A549 (cell line): ENCODE measurements around the gene GTPBP6. TPM values are rescaled to one million over a fixed set of nuclear protein-coding genes. Genes with fewer than 3 reads are reported as not detected.
"Not testable (repeated sequence)": the region's sequence is repeated elsewhere in the genome, so short reads cannot be mapped to it uniquely, and the experiment has no call there.

Experiments
- ATAC-seq, 2 experiments: fragments of 200-7000 bp in 1 of 2; fragments of >200 bp in 1 of 2; cut with Nextera tagmentation in 1 of 2; cut with Tn5 transposase in 1 of 2; 3 replicates each; pipeline versions ENCODE4 v1.8.0 to v1.9.1; 2018 to 2020; ENCODE audit warnings: mild to moderate bottlenecking in 1 of 2, moderate library complexity in 1 of 2
- CTCF ChIA-PET: fragments of 300-600 bp; sonication (Branson Sonifier 250); formaldehyde crosslinking; extraction: SDS; loops from one replicate; lab custom pipeline; 2021; ENCODE audit warnings: antibody characterized with exemption, inconsistent platforms; lab: Yijun Ruan, JAX
- POLR2A ChIA-PET: fragments of 350-600 bp; formaldehyde crosslinking; extraction: SDS; loops from one replicate; lab custom pipeline; 2021; ENCODE audit warnings: antibody characterized with exemption, inconsistent platforms; lab: Yijun Ruan, JAX
- DNase-seq, 2 experiments: peaks; one replicate each; pipeline versions ENCODE4 v3.0.0 to v3.0.0-alpha.2; 2011 to 2016; ENCODE audit warnings: low read depth in 1 of 2, low spot score in 1 of 2
- FAIRE-seq: peaks from 2 replicates; lab custom pipeline; 2011; peaks lifted over from hg19 to GRCh38; lab: Jason Lieb, UNC
- H3K27ac ChIP-seq, 2 experiments: fragments of >200 bp; sonication (Bioruptor Twin); formaldehyde crosslinking; 3 replicates each; pipeline ENCODE4 v1.5.1; 2016 to 2017
- H3K4me1 ChIP-seq: fragments of >200 bp; sonication (Bioruptor Twin); formaldehyde crosslinking; 3 replicates; pipeline ENCODE4 v1.6.1; 2016
- H3K4me2 ChIP-seq: fragments of >200 bp; sonication (Bioruptor Twin); formaldehyde crosslinking; 3 replicates; pipeline ENCODE4 v1.6.1; 2016
- H3K4me3 ChIP-seq: fragments of >200 bp; sonication (Bioruptor Twin); formaldehyde crosslinking; 3 replicates; pipeline ENCODE4 v1.5.1; 2016
- H3K9me3 ChIP-seq: fragments of >200 bp; sonication (Bioruptor Twin); formaldehyde crosslinking; 3 replicates; pipeline ENCODE4 v1.6.1; 2016
- CBX8 ChIP-seq: fragments of 200-600 bp; sonication (generic); IDR thresholded peaks from 2 replicates; pipeline ENCODE4 v1.6.1; 2016
- CHD4 ChIP-seq: fragments of 200-600 bp; sonication (generic); IDR thresholded peaks from 2 replicates; pipeline ENCODE4 v1.6.1; 2016; ENCODE audit warnings: antibody characterized with exemption, mild to moderate bottlenecking, borderline replicate concordance
- EHF ChIP-seq: fragments of 250-450 bp; sonication (Bioruptor Pico); IDR thresholded peaks from 2 replicates; pipeline ENCODE4 v1.5.0; 2020; ENCODE audit warnings: mild to moderate bottlenecking
- ELK1 ChIP-seq: fragments of 150-350 bp; IDR thresholded peaks from 2 replicates; pipeline ENCODE4 v1.6.1; 2014; ENCODE audit warnings: low read depth, mild to moderate bottlenecking, low read length
- FOXS1 ChIP-seq: fragments of 250-450 bp; sonication (Bioruptor Pico); IDR thresholded peaks from 2 replicates; pipeline ENCODE4 v1.5.0; 2020; ENCODE audit warnings: mild to moderate bottlenecking, moderate library complexity
- HES2 ChIP-seq: fragments of >200 bp; sonication (Bioruptor Twin); formaldehyde crosslinking; IDR thresholded peaks from 2 replicates; pipeline ENCODE4 v1.6.1; 2016
- HOXA7 ChIP-seq: fragments of 250-450 bp; sonication (Bioruptor Pico); IDR thresholded peaks from 2 replicates; pipeline ENCODE4 v1.5.0; 2020; ENCODE audit warnings: mild to moderate bottlenecking, moderate library complexity
- MAFK ChIP-seq: fragments of 450-650 bp; IDR thresholded peaks from 2 replicates; pipeline ENCODE4 v1.6.1; 2014; ENCODE audit not compliant: partially characterized antibody
- MAX ChIP-seq: IDR thresholded peaks from 2 replicates; pipeline ENCODE4 v1.6.1; 2012
- MAZ ChIP-seq: fragments of 150-350 bp; IDR thresholded peaks from 2 replicates; pipeline ENCODE4 v1.6.1; 2014; ENCODE audit warnings: antibody characterized with exemption, low read depth, low read length, borderline replicate concordance
- MYC ChIP-seq: IDR thresholded peaks from 2 replicates; pipeline ENCODE4 v1.6.1; 2012; ENCODE audit warnings: mild to moderate bottlenecking, inconsistent platforms, low read length, improper control_type of control experiment, borderline replicate concordance
- NFE2L2 ChIP-seq: fragments of 150-350 bp; conservative IDR thresholded peaks from 2 replicates; pipeline ENCODE4 v1.6.1; 2014; ENCODE audit warnings: low read length
- NPAS2 ChIP-seq: fragments of 250-450 bp; sonication (Bioruptor Pico); IDR thresholded peaks from 2 replicates; pipeline ENCODE4 v1.8.0; 2022; ENCODE audit warnings: mild to moderate bottlenecking, moderate library complexity, borderline replicate concordance
- NR3C1 ChIP-seq: fragments of >200 bp; sonication (Bioruptor Twin); formaldehyde crosslinking; IDR thresholded peaks from 3 replicates; pipeline ENCODE4 v1.6.1; 2017
- PBX3 ChIP-seq: IDR thresholded peaks from 2 replicates; pipeline ENCODE4 v1.6.1; 2012
- PHF8 ChIP-seq: fragments of 200-600 bp; sonication (generic); IDR thresholded peaks from 2 replicates; pipeline ENCODE4 v1.6.1; 2016; ENCODE audit warnings: low read depth, mild to moderate bottlenecking, antibody characterized with exemption, moderate library complexity, borderline replicate concordance
- POLR2AphosphoS2 ChIP-seq: conservative IDR thresholded peaks from 2 replicates; pipeline ENCODE4 v1.6.1; 2012; ENCODE audit warnings: low read length, improper control_type of control experiment, inconsistent platforms
- RARB ChIP-seq: fragments of 250-450 bp; sonication (Bioruptor Pico); IDR thresholded peaks from 2 replicates; pipeline ENCODE4 v1.8.0; 2021; ENCODE audit warnings: mild to moderate bottlenecking, moderate library complexity
- RCOR1 ChIP-seq: fragments of 150-350 bp; IDR thresholded peaks from 2 replicates; pipeline ENCODE4 v1.6.1; 2014; ENCODE audit warnings: antibody characterized with exemption, low read length, low read depth
- TFCP2L1 ChIP-seq: fragments of 250-450 bp; sonication (Bioruptor Pico); IDR thresholded peaks from 2 replicates; pipeline ENCODE4 v1.5.0; 2021; ENCODE audit warnings: mild to moderate bottlenecking
- ZC3H11A ChIP-seq: fragments of 450-650 bp; IDR thresholded peaks from 2 replicates; pipeline ENCODE4 v1.6.1; 2014; ENCODE audit warnings: antibody characterized with exemption, mild to moderate bottlenecking
- ZNF302 ChIP-seq: fragments of 250-450 bp; sonication (Bioruptor Pico); IDR thresholded peaks from 2 replicates; pipeline ENCODE4 v1.9.0; 2021; ENCODE audit warnings: inconsistent platforms, mild to moderate bottlenecking, moderate library complexity
- whole genome bisulfite sequencing: methylation state at CpG from one replicate; pipeline ENCODE4 v1.1.6; 2017; ENCODE audit errors: missing lambda C conversion rate; 5-methylcytosine and 5-hydroxymethylcytosine counted together
- polyA plus RNA-seq, 4 experiments: library from polyadenylated mRNA; depleted of rRNA in 3 of 4; stranded (reverse); fragments of >200 nt; fragmentation: RNase III in 1 of 4; extraction: RNeasy Plus Mini Kit Qiagen cat#74134 plus additional on column Dnase treatment in 1 of 4; gene quantifications; 2 replicates in 3 of 4; 3 replicates in 1 of 4; pipeline ENCODE4 v1.2.3, GENCODE V29; 2011 to 2017

Gene GTPBP6
- polyA plus RNA-seq, 2 of the 4 experiments (the other 2 are of a cell fraction): 26.0 to 41.2 TPM

- no peak for TF ChIP-seq PBX3
- no peak for TF ChIP-seq FOXS1 (CRISPR knock-in tag)
- no peak for TF ChIP-seq PHF8
- TF ChIP-seq ZC3H11A: no peak
- TF ChIP-seq CHD4: no peak
- TF ChIP-seq RARB: no peak
- no peak for TF ChIP-seq HOXA7
- TF ChIP-seq MAZ: no peak
- no peak for TF ChIP-seq TFCP2L1 (CRISPR knock-in tag)
- H3K4me1 ChIP-seq: peaks cover 43% of the 10 kb centered on the region
- no peak for FAIRE-seq
Observed at GRCh38 chrX:258291-259040, 60.1 kb downstream of the GTPBP6 start.

GRCh38 chrX:257681-258289 lies 60.8 kb downstream of the GTPBP6 start:
- ChIA-PET POLR2A (no interaction called here), CTCF (no interaction called here)
- DNase-seq (peak in 1 of 2 experiments; percentile 0), FAIRE-seq (no peak), ATAC-seq (no peak)
- H3K27ac ChIP-seq: peak overlapping the region in 1 of 2 experiments; percentile 66; a peak in 2 of 6 replicates
- H3K9me3 ChIP-seq: no peaks in the 10 kb centered on the region
- H3K4me3 ChIP-seq: no peak overlapping the region
- H3K4me2 ChIP-seq: no peak overlapping the region
- WGBS: 68% methylated on average over 17 of the region's 21 CpGs
- no peak for TF ChIP-seq NPAS2 (CRISPR knock-in tag)
- no peak for TF ChIP-seq HES2
- no peak for TF ChIP-seq CBX8
- TF ChIP-seq MAFK: no peak
- TF ChIP-seq CHD4: no peak
- TF ChIP-seq MAZ: no peak
- no peak for TF ChIP-seq MYC
- no peak for TF ChIP-seq HOXA7
- TF ChIP-seq POLR2AphosphoS2: no peak
- no peak for TF ChIP-seq NFE2L2
- no peak for TF ChIP-seq ELK1
- TF ChIP-seq ZNF302 (CRISPR knock-in tag): no peak
- no peak for TF ChIP-seq RCOR1
- TF ChIP-seq ZC3H11A: no peak
- no peak for TF ChIP-seq MAX
- no peak for TF ChIP-seq TFCP2L1 (CRISPR knock-in tag)
- no peak for TF ChIP-seq NR3C1
- TF ChIP-seq EHF (CRISPR knock-in tag): no peak
- peaks cover 36% of the 10 kb centered on the region for H3K4me1 ChIP-seq

More at GRCh38 chrX:258291-259040, 60.1 kb downstream of the GTPBP6 start:
- no peak overlapping the region for H3K4me3 ChIP-seq
- no peak for DNase-seq
- H3K27ac ChIP-seq: peak overlapping the region in 1 of 2 experiments; percentile 66; a peak in 2 of 6 replicates
- ChIA-PET CTCF (no interaction called here), POLR2A (no interaction called here)
- no peaks in the 10 kb centered on the region for H3K9me3 ChIP-seq
- no peak overlapping the region for H3K4me2 ChIP-seq
- 50% methylated on average over 5 of the region's 8 CpGs for WGBS
- no peak for ATAC-seq

GRCh38 chrX:257054-257453 lies 61.5 kb downstream of the GTPBP6 start:
- H3K4me2 ChIP-seq, DNase-seq, H3K9me3 ChIP-seq, H3K4me3 ChIP-seq, H3K27ac ChIP-seq, POLR2A ChIA-PET, CTCF ChIA-PET, ATAC-seq, FAIRE-seq: not testable (repeated sequence)
- peaks cover 29% of the 10 kb centered on the region for H3K4me1 ChIP-seq
- WGBS: 92% methylated on average over 14 of the region's 14 CpGs
